ENCODE data around the gene UBA3. TPM values are rescaled to one million over a fixed set of nuclear protein-coding genes. Genes with fewer than 3 reads are reported as not detected.

The UBA3 gene
- total RNA-seq, 1 experiment from 2014 or later: 67.2 TPM

DNA sequence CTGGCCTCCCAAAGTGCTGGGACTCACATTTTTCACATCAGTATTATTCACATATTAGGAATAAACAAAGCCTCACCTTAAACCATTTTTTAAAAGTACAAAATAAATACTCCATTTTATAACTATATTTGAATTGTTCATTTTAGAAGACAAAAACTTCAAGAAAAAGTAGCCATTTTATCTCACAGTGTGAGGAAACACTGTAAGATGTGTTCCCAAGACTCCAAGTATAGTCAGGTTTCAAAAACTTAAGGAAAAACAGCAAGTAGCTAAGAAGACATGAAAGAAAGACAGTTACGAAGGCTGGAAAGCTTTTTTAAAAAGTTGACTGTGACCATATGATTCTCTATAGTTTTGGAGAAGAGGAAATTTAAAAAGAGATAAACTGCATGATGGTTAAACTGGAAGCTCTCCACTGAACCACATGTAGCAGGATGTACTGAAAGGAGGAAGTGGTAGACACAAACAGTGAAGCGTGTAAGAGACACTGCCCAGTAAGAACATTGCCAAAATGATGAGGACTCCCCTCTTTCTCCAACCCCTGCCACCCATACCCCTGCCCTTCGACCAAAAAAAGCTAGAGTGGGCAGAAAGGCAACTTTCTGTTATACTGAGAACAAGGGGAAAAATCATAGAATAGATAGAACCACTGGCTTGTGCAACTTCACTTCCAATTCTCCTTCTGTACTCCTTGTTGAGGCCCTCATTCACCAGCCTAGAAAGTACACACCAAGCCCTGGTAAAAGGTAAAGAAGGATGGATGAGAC lies 21.8 kb downstream of the UBA3 start:
- Histone ChIP-seq H4K8ac (replicated peaks; ENCODE audit: insufficient read length, low read depth, low read length) (no peak overlapping the region), H3K9me3 (ENCODE audit: control insufficient read depth, low read depth, low read length) (no peaks in the 10 kb centered on the region), H2BK120ac (ENCODE audit: low read depth, low read length, poor library complexity, severe bottlenecking) (no peak overlapping the region), H2BK12ac (ENCODE audit: insufficient read length, low read depth, low read length) (no peak overlapping the region), H2BK5ac (ENCODE audit: insufficient read length, low read length) (no peak overlapping the region), H3T11ph (ENCODE audit: low read length) (no peak overlapping the region), H2BK20ac (ENCODE audit: low read depth, low read length, poor library complexity, severe bottlenecking) (no peak overlapping the region), H3K27me3 (ENCODE audit: insufficient read depth, low read length) (no peaks in the 10 kb centered on the region), H3K27ac (ENCODE audit: insufficient read length, low read depth, low read length) (no peak overlapping the region), H4K5ac (ENCODE audit: insufficient read length, low read depth, low read length) (no peak overlapping the region), H3K14ac (ENCODE audit: insufficient read depth, low read length) (no peak overlapping the region), H4K91ac (ENCODE audit: insufficient read length, low read depth, low read length) (no peak overlapping the region), H3K18ac (ENCODE audit: insufficient read length, low read depth, low read length) (no peak overlapping the region), H3K9ac (ENCODE audit: extremely low read depth, insufficient read length, low read length) (no peak overlapping the region), H3K79me2 (ENCODE audit: insufficient read depth, low read length) (no peaks in the 10 kb centered on the region), H3K23ac (ENCODE audit: insufficient read length, low read depth, low read length) (no peak overlapping the region), H3K23me2 (ENCODE audit: insufficient read length, low read depth, low read length, poor library complexity, severe bottlenecking) (no peaks in the 10 kb centered on the region), H2AFZ (ENCODE audit: low read length) (no peak overlapping the region), H3K4ac (ENCODE audit: low read depth, low read length) (no peak overlapping the region), H2AK5ac (ENCODE audit: insufficient read length, low read length) (no peak overlapping the region), H3K79me1 (ENCODE audit: insufficient read depth, low read depth, low read length, poor library complexity, severe bottlenecking) (no peaks in the 10 kb centered on the region), H4K20me1 (ENCODE audit: control insufficient read depth, insufficient read depth, insufficient read length) (no peaks in the 10 kb centered on the region), H3K56ac (ENCODE audit: insufficient read length, low read depth, low read length) (no peak overlapping the region), H2BK15ac (ENCODE audit: low read depth, low read length) (no peak overlapping the region), H3K4me1 (ENCODE audit: insufficient read depth, low read length) (no peaks in the 10 kb centered on the region), H3K4me2 (ENCODE audit: insufficient read depth, insufficient read length, low read length) (no peak overlapping the region)
- no peak overlapping the region for H3K27ac Mint-ChIP-seq
- H3K9me3 Mint-ChIP-seq: no peaks in the 10 kb centered on the region
- no peak overlapping the region for H3K4me3 Mint-ChIP-seq
- DNase-seq: no peak
- TF ChIP-seq CTCF (conservative IDR thresholded peaks at IDR 0.05): no peak
- H3K27me3 Mint-ChIP-seq (ENCODE audit: low read depth): no peaks in the 10 kb centered on the region
- no CpG with 5 or more reads among the region's 3 CpGs for WGBS (ENCODE audit: extremely low coverage, insufficient read length, low lambda C conversion rate)
- no peaks in the 10 kb centered on the region for H3K4me1 Mint-ChIP-seq
- peaks cover 33 to 73% (median 69%) of the 10 kb centered on the region in 3 experiments for H3K36me3 Mint-ChIP-seq (ENCODE audit: insufficient read depth in 1 of 3, low read depth in 3 of 3)
